ENCODE measurements around the gene OR4E1.

GRCh38 chr14:21702316-21702715, 28.7 kb upstream of the OR4E1 start:
- no peak for TF ChIP-seq POLR2A (IDR thresholded peaks at IDR 0.05)
- TF ChIP-seq CTCF (IDR thresholded peaks at IDR 0.05): no peak
- no peak for TF ChIP-seq POLR2AphosphoS5 (IDR thresholded peaks at IDR 0.05; ENCODE audit: insufficient read depth in 1 of 2, low read depth in 1 of 2)
